PC-3 (cell line): ENCODE results near the gene MEX3A.

Experiments
- CTCF ChIP-seq: fragments of 300-600 bp; sonication (generic); conservative IDR thresholded peaks from 2 replicates; pipeline ENCODE4 v1.5.1; 2017; ENCODE audit warnings: antibody characterized with exemption, low read depth, mild to moderate bottlenecking, low read length
- EZH2 ChIP-seq: fragments of 300-600 bp; sonication (generic); IDR thresholded peaks from one replicate; pipeline ENCODE4 v1.6.1; 2017; ENCODE audit warnings: antibody characterized with exemption, mild to moderate bottlenecking, low read length; ENCODE audit not compliant: unreplicated experiment

- TF ChIP-seq EZH2 (no peak), CTCF (no peak)
Measured at GRCh38 chr1:156108664-156109241, 26.5 kb upstream of the MEX3A start.
